A549 (cell line): ENCODE data around the gene KIF21A. TPM values are rescaled to one million over a fixed set of nuclear protein-coding genes. Genes with fewer than 3 reads are reported as not detected.

Experiments used
- ATAC-seq, 2 experiments: fragments of 200-7000 bp in 1 of 2; fragments of >200 bp in 1 of 2; cut with Nextera tagmentation in 1 of 2; cut with Tn5 transposase in 1 of 2; 3 replicates each; pipeline versions ENCODE4 v1.8.0 to v1.9.1; 2018 to 2020; ENCODE audit warnings: mild to moderate bottlenecking in 1 of 2, moderate library complexity in 1 of 2
- CTCF ChIA-PET: fragments of 300-600 bp; sonication (Branson Sonifier 250); formaldehyde crosslinking; extraction: SDS; loops from one replicate; lab custom pipeline; 2021; ENCODE audit warnings: antibody characterized with exemption, inconsistent platforms; lab: Yijun Ruan, JAX
- POLR2A ChIA-PET: fragments of 350-600 bp; formaldehyde crosslinking; extraction: SDS; loops from one replicate; lab custom pipeline; 2021; ENCODE audit warnings: antibody characterized with exemption, inconsistent platforms; lab: Yijun Ruan, JAX
- DNase-seq, 2 experiments: peaks; one replicate each; pipeline versions ENCODE4 v3.0.0 to v3.0.0-alpha.2; 2011 to 2016; ENCODE audit warnings: low read depth in 1 of 2, low spot score in 1 of 2
- FAIRE-seq: peaks from 2 replicates; lab custom pipeline; 2011; peaks lifted over from hg19 to GRCh38; lab: Jason Lieb, UNC
- H3K27ac ChIP-seq, 2 experiments: fragments of >200 bp; sonication (Bioruptor Twin); formaldehyde crosslinking; 3 replicates each; pipeline ENCODE4 v1.5.1; 2016 to 2017
- H3K4me1 ChIP-seq: fragments of >200 bp; sonication (Bioruptor Twin); formaldehyde crosslinking; 3 replicates; pipeline ENCODE4 v1.6.1; 2016
- H3K4me2 ChIP-seq: fragments of >200 bp; sonication (Bioruptor Twin); formaldehyde crosslinking; 3 replicates; pipeline ENCODE4 v1.6.1; 2016
- H3K4me3 ChIP-seq: fragments of >200 bp; sonication (Bioruptor Twin); formaldehyde crosslinking; 3 replicates; pipeline ENCODE4 v1.5.1; 2016
- H3K9me3 ChIP-seq: fragments of >200 bp; sonication (Bioruptor Twin); formaldehyde crosslinking; 3 replicates; pipeline ENCODE4 v1.6.1; 2016
- ATOH8 ChIP-seq: fragments of 250-450 bp; sonication (Bioruptor Pico); IDR thresholded peaks from 2 replicates; pipeline ENCODE4 v1.5.0; 2020; ENCODE audit warnings: low read depth, mild to moderate bottlenecking, moderate library complexity
- BCL3 ChIP-seq: fragments of >200 bp; sonication (Bioruptor Twin); formaldehyde crosslinking; IDR thresholded peaks from 3 replicates; pipeline ENCODE4 v1.6.1; 2016
- CEBPB ChIP-seq, 2 experiments: fragments of >200 bp in 1 of 2; sonication (Bioruptor Twin) in 1 of 2; formaldehyde crosslinking in 1 of 2; IDR thresholded peaks; 2 replicates each; pipeline ENCODE4 v1.6.1; 2012 to 2016
- CHD2 ChIP-seq: fragments of 150-350 bp; IDR thresholded peaks from 2 replicates; pipeline ENCODE4 v1.6.1; 2014; ENCODE audit warnings: low read length; ENCODE audit not compliant: partially characterized antibody
- CHD4 ChIP-seq: fragments of 200-600 bp; sonication (generic); IDR thresholded peaks from 2 replicates; pipeline ENCODE4 v1.6.1; 2016; ENCODE audit warnings: antibody characterized with exemption, mild to moderate bottlenecking, borderline replicate concordance
- CTCF ChIP-seq: fragments of >200 bp; sonication (Bioruptor Twin); formaldehyde crosslinking; IDR thresholded peaks from 3 replicates; pipeline ENCODE4 v1.5.1; 2016
- EHF ChIP-seq: fragments of 250-450 bp; sonication (Bioruptor Pico); IDR thresholded peaks from 2 replicates; pipeline ENCODE4 v1.5.0; 2020; ENCODE audit warnings: mild to moderate bottlenecking
- EHMT2 ChIP-seq: fragments of 200-600 bp; sonication (generic); IDR thresholded peaks from 2 replicates; pipeline ENCODE4 v1.6.1; 2016; ENCODE audit warnings: antibody characterized with exemption, low read depth, mild to moderate bottlenecking, moderate library complexity
- ELK1 ChIP-seq: fragments of 150-350 bp; IDR thresholded peaks from 2 replicates; pipeline ENCODE4 v1.6.1; 2014; ENCODE audit warnings: low read depth, mild to moderate bottlenecking, low read length
- EP300 ChIP-seq, 2 experiments: fragments of >200 bp; sonication (Bioruptor Twin); formaldehyde crosslinking; IDR thresholded peaks; 2 replicates in 1 of 2; 3 replicates in 1 of 2; pipeline ENCODE4 v1.6.1; 2016 to 2017
- FOXS1 ChIP-seq: fragments of 250-450 bp; sonication (Bioruptor Pico); IDR thresholded peaks from 2 replicates; pipeline ENCODE4 v1.5.0; 2020; ENCODE audit warnings: mild to moderate bottlenecking, moderate library complexity
- GATA3 ChIP-seq: IDR thresholded peaks from 2 replicates; pipeline ENCODE4 v1.6.1; 2012; ENCODE audit warnings: borderline replicate concordance
- HDAC2 ChIP-seq: fragments of 200-600 bp; sonication (generic); IDR thresholded peaks from 2 replicates; pipeline ENCODE4 v1.6.1; 2016
- HOXB5 ChIP-seq: fragments of 250-450 bp; sonication (Bioruptor Pico); IDR thresholded peaks from 2 replicates; pipeline ENCODE4 v1.5.0; 2020; ENCODE audit warnings: mild to moderate bottlenecking, moderate library complexity
- JUNB ChIP-seq: fragments of >200 bp; sonication (Bioruptor Twin); formaldehyde crosslinking; IDR thresholded peaks from 2 replicates; pipeline ENCODE4 v1.6.1; 2016
- KDM1A ChIP-seq: fragments of 200-600 bp; sonication (generic); IDR thresholded peaks from 2 replicates; pipeline ENCODE4 v1.6.1; 2016; ENCODE audit warnings: low read depth, mild to moderate bottlenecking
- MYC ChIP-seq: IDR thresholded peaks from 2 replicates; pipeline ENCODE4 v1.6.1; 2012; ENCODE audit warnings: mild to moderate bottlenecking, inconsistent platforms, low read length, improper control_type of control experiment, borderline replicate concordance
- NPAS2 ChIP-seq: fragments of 250-450 bp; sonication (Bioruptor Pico); IDR thresholded peaks from 2 replicates; pipeline ENCODE4 v1.8.0; 2022; ENCODE audit warnings: mild to moderate bottlenecking, moderate library complexity, borderline replicate concordance
- NR3C1 ChIP-seq: fragments of >200 bp; sonication (Bioruptor Twin); formaldehyde crosslinking; IDR thresholded peaks from 3 replicates; pipeline ENCODE4 v1.6.1; 2017
- PHF8 ChIP-seq: fragments of 200-600 bp; sonication (generic); IDR thresholded peaks from 2 replicates; pipeline ENCODE4 v1.6.1; 2016; ENCODE audit warnings: low read depth, mild to moderate bottlenecking, antibody characterized with exemption, moderate library complexity, borderline replicate concordance
- POLR2AphosphoS2 ChIP-seq: conservative IDR thresholded peaks from 2 replicates; pipeline ENCODE4 v1.6.1; 2012; ENCODE audit warnings: low read length, improper control_type of control experiment, inconsistent platforms
- RAD21 ChIP-seq, 2 experiments: fragments of >200 bp in 1 of 2; sonication (Bioruptor Twin) in 1 of 2; formaldehyde crosslinking in 1 of 2; IDR thresholded peaks in 1 of 2; conservative IDR thresholded peaks in 1 of 2; 2 replicates in 1 of 2; 3 replicates in 1 of 2; pipeline ENCODE4 v1.6.1; 2012 to 2018; ENCODE audit warnings: inconsistent platforms in 1 of 2
- RARB ChIP-seq: fragments of 250-450 bp; sonication (Bioruptor Pico); IDR thresholded peaks from 2 replicates; pipeline ENCODE4 v1.8.0; 2021; ENCODE audit warnings: mild to moderate bottlenecking, moderate library complexity
- RCOR1 ChIP-seq: fragments of 150-350 bp; IDR thresholded peaks from 2 replicates; pipeline ENCODE4 v1.6.1; 2014; ENCODE audit warnings: antibody characterized with exemption, low read length, low read depth
- RFX5 ChIP-seq: fragments of 450-650 bp; IDR thresholded peaks from 2 replicates; pipeline ENCODE4 v1.7.1; 2014; ENCODE audit warnings: antibody characterized with exemption, mild to moderate bottlenecking, moderate library complexity
- RNF2 ChIP-seq: fragments of 200-600 bp; sonication (generic); IDR thresholded peaks from 2 replicates; pipeline ENCODE4 v1.6.1; 2016; ENCODE audit warnings: low read depth, mild to moderate bottlenecking, antibody characterized with exemption, moderate library complexity, borderline replicate concordance
- USF2 ChIP-seq: fragments of 450-650 bp; IDR thresholded peaks from 2 replicates; pipeline ENCODE4 v1.6.1; 2014; ENCODE audit warnings: antibody characterized with exemption
- ZNF302 ChIP-seq: fragments of 250-450 bp; sonication (Bioruptor Pico); IDR thresholded peaks from 2 replicates; pipeline ENCODE4 v1.9.0; 2021; ENCODE audit warnings: inconsistent platforms, mild to moderate bottlenecking, moderate library complexity
- WGBS: methylation state at CpG from one replicate; pipeline ENCODE4 v1.1.6; 2017; ENCODE audit errors: missing lambda C conversion rate; 5-methylcytosine and 5-hydroxymethylcytosine counted together
- polyA plus RNA-seq, 4 experiments: library from polyadenylated mRNA; depleted of rRNA in 3 of 4; stranded (reverse); fragments of >200 nt; fragmentation: RNase III in 1 of 4; extraction: RNeasy Plus Mini Kit Qiagen cat#74134 plus additional on column Dnase treatment in 1 of 4; gene quantifications; 2 replicates in 3 of 4; 3 replicates in 1 of 4; pipeline ENCODE4 v1.2.3, GENCODE V29; 2011 to 2017

KIF21A gene
- polyA plus RNA-seq, 2 of the 4 experiments (the other 2 are of a cell fraction): 26.0 to 79.0 TPM

- TF ChIP-seq USF2 (no peak), CHD2 (no peak), NR3C1 (no peak), RAD21 (conservative IDR thresholded peaks at IDR 0.05 in 1 of 2, IDR thresholded peaks at IDR 0.05 in 1 of 2) (no peak), RFX5 (no peak), RARB (CRISPR knock-in tag) (no peak), BCL3 (no peak)
Observed at GRCh38 chr12:39278426-39278825, 164.5 kb downstream of the KIF21A start (continued).

- ATAC-seq (no peak), DNase-seq (no peak), FAIRE-seq (no peak)
- CTCF ChIA-PET: interaction anchor here (1.5 kb wide), 1 partner anchor 356 kb away, joined by 4 read pairs; no protein-coding TSS in a partner anchor
- H3K4me1 ChIP-seq: no peaks in the 10 kb centered on the region
- no peak overlapping the region; a peak in 1 of 6 replicates for H3K27ac ChIP-seq
- no peaks in the 10 kb centered on the region for H3K9me3 ChIP-seq
- WGBS: 100% methylated on average over 1 of the region's 1 CpG
- TF ChIP-seq RNF2: no peak
- TF ChIP-seq POLR2AphosphoS2: no peak
- TF ChIP-seq ZNF302 (CRISPR knock-in tag): no peak
- no peak for TF ChIP-seq ELK1
- no peak for TF ChIP-seq KDM1A
- TF ChIP-seq EP300 (IDR thresholded peaks at IDR 0.05): no peak
- TF ChIP-seq ATOH8 (CRISPR knock-in tag): no peak
- TF ChIP-seq RAD21 (conservative IDR thresholded peaks at IDR 0.05 in 1 of 2, IDR thresholded peaks at IDR 0.05 in 1 of 2): no peak
- TF ChIP-seq EHF (CRISPR knock-in tag): no peak
- TF ChIP-seq HOXB5 (CRISPR knock-in tag): no peak
- no peak for TF ChIP-seq JUNB
- no peak for TF ChIP-seq USF2
- TF ChIP-seq MYC: no peak
- no peak for TF ChIP-seq HDAC2
- TF ChIP-seq NPAS2: no peak
- H3K4me3 ChIP-seq: no peak overlapping the region
- POLR2A ChIA-PET: no interaction called here
- no peak overlapping the region for H3K4me2 ChIP-seq
Observed at GRCh38 chr12:39277416-39277815, 165.5 kb downstream of the KIF21A start.

- no peak for FAIRE-seq
- ChIA-PET CTCF (interaction anchor here (0.7 to 6.5 kb wide), 5 partner anchors 130 to 355 kb away, joined by 3 to 42 read pairs (median 8); no protein-coding TSS in a partner anchor), POLR2A (no interaction called here)
- WGBS: 29% methylated on average over 3 of the region's 3 CpGs
- Histone ChIP-seq H3K9me3 (no peaks in the 10 kb centered on the region), H3K4me3 (no peak overlapping the region), H3K27ac (no peak overlapping the region), H3K4me2 (no peak overlapping the region), H3K4me1 (no peaks in the 10 kb centered on the region)
- no peak for ATAC-seq
- no peak for DNase-seq
- TF ChIP-seq RCOR1 (no peak), RAD21 (conservative IDR thresholded peaks at IDR 0.05 in 1 of 2, IDR thresholded peaks at IDR 0.05 in 1 of 2) (no peak), FOXS1 (CRISPR knock-in tag) (no peak), CEBPB (IDR thresholded peaks at IDR 0.05) (no peak), CHD4 (no peak), PHF8 (no peak), BCL3 (no peak), GATA3 (no peak), CTCF (no peak), EHMT2 (no peak)
Observed at GRCh38 chr12:39275846-39276245, 167.1 kb downstream of the KIF21A start.
